Stimulated activated CD4-positive, alpha-beta T cell treated with anti-CD3 and anti-CD28 coated beads, Interleukin-1b, Interleukin-23, amount 100 ng/mL, for 24 hours (primary cell): Measurements from ENCODE around the gene MYL11.
A peak's percentile ranks its signal among the peaks of the same experiment; 100 is the strongest.
"Not testable (repeated sequence)": the region's sequence is repeated elsewhere in the genome, so short reads cannot be mapped to it uniquely, and the experiment has no call there.

Source experiments
- DNase-seq, 4 experiments: peaks; one replicate each; pipeline ENCODE4 v3.0.0-alpha.2; 2020; ENCODE audit warnings: low read depth in 4 of 4, low spot score in 1 of 4

MYL11 gene

DNA sequence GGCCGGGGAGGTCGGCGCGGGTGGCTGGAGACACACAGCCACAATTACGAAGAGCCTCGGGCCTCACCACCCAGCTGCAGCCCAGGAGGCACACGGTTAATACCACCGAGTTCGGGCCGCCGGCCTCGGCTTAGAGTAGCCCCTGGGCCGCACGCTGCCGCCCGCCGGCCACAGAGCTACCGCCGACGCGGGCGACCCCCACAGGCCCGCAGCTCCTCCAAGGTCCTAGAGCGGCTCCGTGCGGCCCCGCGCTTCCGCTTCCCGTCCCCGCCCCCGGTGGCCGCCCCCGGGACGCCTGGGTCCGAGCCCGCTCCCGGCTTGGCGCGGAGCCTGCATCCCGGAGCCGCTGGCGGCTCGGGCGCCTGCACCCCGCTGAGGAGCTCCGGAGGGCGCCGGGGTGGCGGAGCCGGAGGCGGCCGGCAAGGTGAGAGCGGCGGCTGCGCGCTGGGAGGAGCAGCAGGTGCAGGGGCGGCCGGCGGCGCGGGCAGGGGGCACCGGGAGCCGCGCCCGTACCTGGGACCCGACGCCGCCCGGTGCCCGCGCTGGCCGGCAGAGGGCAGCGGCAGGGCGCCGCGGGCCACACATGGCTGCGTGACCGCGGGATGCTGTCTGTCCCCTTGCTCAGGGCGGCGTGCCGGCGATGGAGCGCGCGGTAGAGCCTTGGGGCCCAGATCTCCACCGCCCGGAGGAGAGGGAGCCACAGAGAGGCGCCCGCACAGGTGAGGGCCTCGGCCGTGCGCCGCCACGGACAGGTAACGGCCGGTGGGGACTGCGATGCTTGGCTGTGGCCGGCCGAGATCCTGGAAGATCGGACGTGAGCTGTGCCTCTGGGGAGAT, 20.8 kb downstream of the MYL11 start, which contains the start of gene ZNF48:
TSS of gene ZNF48 (plus strand) at position 266 of the 837 bp plus-strand sequence. CDS start at position 641, 375 bp downstream.
- peak in 2 of 4 experiments; percentile 49 to 52 for DNase-seq

DNA sequence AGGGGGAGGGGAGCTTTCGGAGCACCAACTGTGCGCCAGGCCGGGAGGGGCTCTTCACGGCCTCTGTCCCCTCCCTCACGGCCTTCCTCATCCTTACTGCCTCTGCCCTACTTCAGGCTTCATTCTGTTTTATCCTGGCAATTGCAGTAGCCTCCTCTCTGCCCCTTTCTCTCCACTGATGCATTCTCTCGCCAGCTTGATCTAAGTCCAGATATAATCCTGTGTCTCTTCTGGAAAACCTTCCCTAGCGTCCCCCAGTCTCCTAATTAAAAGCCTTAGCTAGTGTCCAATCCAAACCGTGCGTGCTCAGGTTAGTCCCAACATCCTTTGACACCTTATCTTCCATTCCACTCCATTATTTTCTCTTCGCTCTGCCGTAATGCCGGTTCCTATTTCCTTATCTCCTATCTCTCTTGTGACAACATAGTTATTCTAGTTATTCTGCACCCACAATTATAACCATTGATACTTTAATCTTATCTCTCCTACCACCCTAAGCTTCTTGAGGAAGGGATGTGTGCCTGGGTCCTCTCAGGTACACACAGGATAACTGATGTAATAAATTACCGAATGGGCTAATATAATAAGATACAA, 21.5 kb downstream of the MYL11 start:
- DNase-seq = no peak

GRCh38 chr16:30396627-30397026, 22.0 kb downstream of the MYL11 start:
- DNase-seq = not testable (repeated sequence)

DNA sequence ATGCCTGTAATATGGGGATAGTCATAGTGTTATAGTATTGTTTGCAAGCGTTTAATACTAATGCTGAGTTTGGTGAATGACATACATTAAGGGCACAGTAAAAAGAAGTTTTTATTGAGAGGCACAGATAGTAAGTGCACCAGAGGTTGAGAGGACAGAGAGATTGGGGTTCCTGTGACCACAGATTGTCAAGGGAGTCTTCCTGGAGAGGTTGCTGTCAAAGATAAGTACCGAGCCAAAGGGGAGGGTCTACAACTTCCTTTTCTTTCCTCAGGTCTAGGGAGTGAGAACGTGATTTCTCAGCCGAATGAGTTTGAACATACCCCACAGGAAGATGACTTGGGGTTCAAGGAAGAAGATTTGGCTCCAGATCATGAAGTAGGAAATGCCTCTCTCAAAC, 22.5 kb downstream of the MYL11 start:
- DNase-seq = no peak

GRCh38 chr16:30397776-30398660, 23.4 kb downstream of the MYL11 start:
- DNase-seq = no peak

- no peak for DNase-seq
Measured at GRCh38 chr16:30398661-30399434, 24.2 kb downstream of the MYL11 start.

DNA sequence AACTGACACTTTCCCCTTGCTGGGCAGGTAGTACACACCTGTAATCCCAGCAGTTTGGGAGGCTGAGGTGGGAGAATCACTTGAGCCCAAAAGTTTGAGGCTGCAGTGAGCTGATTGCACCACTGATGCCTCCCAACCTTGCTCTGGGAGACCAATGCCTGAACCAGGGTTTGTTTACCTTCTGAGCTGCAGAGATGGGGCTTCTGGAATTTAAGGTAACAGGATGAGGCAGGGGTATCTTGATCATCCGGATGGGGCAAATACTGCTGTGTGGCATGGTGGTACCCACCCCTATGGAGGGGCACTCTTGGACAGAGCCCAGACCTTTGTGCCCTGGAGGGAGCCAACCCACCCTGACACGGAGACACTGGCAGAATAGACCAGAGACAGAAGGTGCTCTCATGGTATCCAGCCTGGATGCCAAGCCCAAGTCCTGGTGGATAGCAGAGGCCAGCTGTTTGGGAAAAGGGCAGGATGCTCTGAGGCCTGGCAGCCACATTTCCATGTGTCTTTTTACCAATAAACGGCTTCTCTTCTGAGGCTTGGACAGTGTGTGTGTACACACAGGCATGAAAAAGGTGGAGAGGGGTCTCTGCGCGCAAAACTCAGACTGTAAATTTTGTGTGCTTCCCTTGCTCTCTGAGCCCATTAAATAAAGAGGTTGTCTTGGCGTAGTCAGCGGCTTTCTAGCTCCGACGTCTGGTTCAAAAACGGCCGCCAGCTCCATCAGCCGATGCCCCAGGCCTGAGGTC, 25.0 kb downstream of the MYL11 start:
- DNase-seq = no peak

DNA sequence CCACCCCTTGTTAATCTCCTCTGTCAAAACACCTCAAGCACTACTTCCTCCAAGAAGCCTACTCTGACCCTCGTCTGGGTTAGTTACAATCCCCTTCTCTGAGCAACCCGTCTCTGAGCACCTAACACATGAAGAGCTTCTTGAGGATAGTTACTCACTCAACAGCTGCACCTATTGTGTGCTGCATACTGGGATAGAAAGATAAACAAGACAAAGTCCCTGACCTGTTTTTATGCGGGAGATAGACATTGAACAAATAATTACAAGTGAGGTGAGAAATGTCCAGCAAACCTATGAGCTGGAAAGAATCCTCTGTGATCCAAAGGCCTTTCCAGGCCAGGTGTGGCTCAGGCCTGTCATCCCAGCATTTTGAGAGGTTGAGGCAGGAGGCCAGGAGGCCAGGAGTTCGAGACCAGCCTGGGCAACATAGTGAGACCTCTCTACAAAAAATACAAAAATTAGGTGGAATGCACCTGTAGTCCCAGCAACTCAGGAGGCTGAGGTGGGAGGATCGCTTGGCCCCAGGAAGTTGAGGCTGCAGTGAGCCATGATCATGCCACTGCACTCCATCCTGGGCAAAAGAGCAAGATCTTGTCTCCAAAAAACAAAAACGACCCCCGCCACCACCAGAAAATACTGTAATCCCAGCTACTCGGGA, 27.3 kb downstream of the MYL11 start:
- no peak for DNase-seq

- no peak for DNase-seq
Measured at GRCh38 chr16:30406795-30407101, 32.1 kb downstream of the MYL11 start.

- DNase-seq = peak; percentile 72 to 96 (median 88)
Measured at GRCh38 chr16:30407102-30407803, 32.7 kb downstream of the MYL11 start, which contains the start of gene ZNF771. ZNF771 (plus strand) TSS chr16:30407606; CDS start chr16:30408054, 448 bp downstream.

- DNase-seq = no peak
Measured at GRCh38 chr16:30407804-30408534, 33.4 kb downstream of the MYL11 start.

- DNase-seq = peak; percentile 84 to 91 (median 86)
Measured at GRCh38 chr16:30409125-30410060, 34.8 kb downstream of the MYL11 start.

DNA sequence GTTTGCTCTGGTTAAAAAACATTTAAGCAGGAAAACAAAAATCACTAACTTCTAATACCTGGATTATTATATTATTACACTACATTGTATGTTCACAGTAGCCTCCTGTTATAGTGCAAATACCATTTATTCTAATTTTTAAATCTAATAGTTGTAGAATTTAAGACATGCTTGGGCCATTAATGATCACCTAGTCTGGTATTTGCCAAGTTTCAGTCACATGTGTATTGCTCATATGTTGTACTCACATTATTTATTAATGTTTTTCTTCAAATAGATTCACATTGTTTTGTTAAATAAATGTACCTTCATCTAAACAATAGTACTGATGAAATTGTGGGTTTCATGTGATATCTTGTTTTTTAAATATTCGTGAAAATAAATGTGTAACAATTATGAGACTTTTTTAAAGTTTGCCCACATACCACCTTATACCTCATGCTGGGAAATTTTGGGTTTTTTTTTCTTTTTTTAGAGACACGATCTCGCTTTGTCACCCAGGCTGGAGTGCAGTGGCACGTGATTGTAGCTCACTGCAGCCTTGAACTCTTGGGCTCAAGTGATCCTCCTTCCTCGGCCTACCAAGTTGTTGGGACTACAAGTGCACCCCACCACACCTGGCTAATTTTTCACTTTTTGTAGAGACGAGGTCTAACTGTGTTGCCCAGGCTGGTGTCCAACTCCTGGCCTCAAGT, 38.7 kb downstream of the MYL11 start:
- no peak for DNase-seq

GRCh38 chr16:30414159-30414558, 39.6 kb downstream of the MYL11 start:
- DNase-seq = no peak

DNA sequence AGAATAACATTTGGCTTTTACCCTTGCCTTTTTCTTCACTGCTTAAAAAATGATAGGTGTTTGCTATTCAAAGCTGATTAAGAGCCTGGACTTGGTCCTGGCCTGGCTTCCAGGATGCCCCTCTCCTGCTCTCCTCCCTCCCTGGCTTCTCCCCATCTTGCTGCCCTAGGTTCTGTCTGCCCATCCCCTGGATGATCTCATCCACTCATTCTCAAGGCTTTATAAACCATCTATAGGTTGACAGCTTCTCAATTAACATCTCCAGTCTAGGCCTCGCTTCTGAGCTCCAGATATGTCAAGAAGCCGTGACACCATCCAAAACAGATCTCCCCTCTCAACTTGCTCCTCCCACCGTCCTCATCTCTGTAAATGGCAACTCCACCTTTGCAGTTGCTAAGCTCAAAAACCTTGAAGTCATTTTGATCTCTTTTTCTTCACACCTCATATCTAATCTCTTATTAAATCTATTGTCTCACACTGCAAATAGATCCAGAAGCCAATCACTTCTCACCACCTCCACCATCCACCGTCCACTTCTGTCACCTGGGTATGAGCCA, 41.5 kb downstream of the MYL11 start:
- DNase-seq = no peak
